Epithelial cell of esophagus (primary cell): Measurements from ENCODE around the gene CRADD.

Experiments used
- DNase-seq: peaks from one replicate; pipeline ENCODE4 v3.0.0; 2010; ENCODE audit warnings: low read depth
- H3K4me3 ChIP-seq: 2 replicates; pipeline ENCODE4 v1.5.1; 2011; ENCODE audit warnings: mild to moderate bottlenecking, low read length, control low read depth
- CTCF ChIP-seq: IDR thresholded peaks from 2 replicates; pipeline ENCODE4 v1.5.1; 2011; ENCODE audit warnings: low read depth, mild to moderate bottlenecking, low read length, control low read depth, inconsistent platforms; ENCODE audit not compliant: insufficient read depth; ENCODE audit errors: missing control alignments

CRADD gene

GRCh38 chr12:93704625-93705024, 27.4 kb downstream of the CRADD start:
- no peak overlapping the region for H3K4me3 ChIP-seq
- no peak for TF ChIP-seq CTCF
- DNase-seq, result no peak

- no peak for DNase-seq
- TF ChIP-seq CTCF, result no peak
- no peak overlapping the region for H3K4me3 ChIP-seq
These were observed 28.1 kb downstream of the CRADD start for GRCh38 chr12:93705237-93705636.

DNA sequence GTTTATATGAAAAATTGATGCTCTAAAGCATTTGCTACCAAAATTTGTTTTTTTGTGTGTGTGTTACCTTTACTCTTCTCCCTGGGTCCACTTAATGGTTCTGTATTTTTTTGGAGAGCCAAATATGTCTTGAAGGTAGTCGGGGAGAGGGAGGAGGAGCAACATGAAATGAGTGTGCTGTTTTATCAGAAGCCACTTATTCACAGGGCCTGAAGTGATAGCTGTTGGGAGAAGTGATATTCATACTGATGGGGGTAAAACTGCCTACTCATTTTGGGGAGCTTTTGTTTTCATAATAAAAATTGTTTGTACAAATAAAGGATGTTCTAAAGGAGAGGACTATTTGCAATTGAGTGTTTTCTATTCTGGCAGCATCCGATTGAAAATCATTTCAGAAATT, 29.2 kb downstream of the CRADD start:
- no peak overlapping the region for H3K4me3 ChIP-seq
- no peak for DNase-seq
- TF ChIP-seq CTCF, result no peak

GRCh38 chr12:93706824-93707223, 29.6 kb downstream of the CRADD start:
- no peak overlapping the region for H3K4me3 ChIP-seq
- no peak for TF ChIP-seq CTCF
- DNase-seq, result no peak

DNA sequence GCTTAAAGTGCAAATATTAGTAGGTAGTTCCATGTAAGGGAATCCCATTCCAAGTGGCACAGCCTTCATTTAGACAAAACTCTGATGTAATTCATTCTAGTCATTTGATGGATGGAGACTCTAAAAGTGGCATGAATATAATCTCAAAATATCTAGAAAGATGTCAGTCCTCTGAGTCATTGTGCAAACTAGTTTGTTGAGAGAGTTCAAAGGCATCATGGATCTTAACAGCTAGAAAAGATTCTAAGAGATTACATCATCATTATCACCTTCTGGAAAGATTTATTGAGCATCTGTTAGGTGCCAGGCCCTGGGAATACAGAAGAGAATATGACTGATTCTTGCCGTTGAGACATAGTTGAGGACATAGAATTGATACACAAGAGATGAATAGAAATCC, 30.7 kb downstream of the CRADD start:
- TF ChIP-seq CTCF, result no peak
- H3K4me3 ChIP-seq, result no peak overlapping the region
- peak; percentile 75 for DNase-seq

DNA sequence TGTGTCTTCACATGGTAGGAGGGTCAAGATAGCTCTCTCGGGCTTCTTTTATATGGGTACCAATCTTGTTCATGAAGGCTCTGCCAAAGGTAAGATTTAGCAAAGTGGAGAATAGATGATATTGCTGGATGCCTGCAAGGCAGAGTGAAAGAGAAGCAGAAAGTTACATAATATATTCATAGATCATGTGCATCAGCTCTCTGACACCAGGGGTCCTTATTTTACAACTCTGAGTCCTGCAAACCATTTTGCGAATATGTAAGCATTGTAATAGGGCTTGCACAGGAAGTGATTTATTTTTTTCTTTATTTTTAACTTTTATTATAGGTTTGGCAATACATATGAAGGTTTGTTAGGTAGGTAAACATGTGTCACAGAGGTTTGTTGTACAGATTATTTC, 31.8 kb downstream of the CRADD start:
- no peak for DNase-seq
- H3K4me3 ChIP-seq, result no peak overlapping the region
- no peak for TF ChIP-seq CTCF

DNA sequence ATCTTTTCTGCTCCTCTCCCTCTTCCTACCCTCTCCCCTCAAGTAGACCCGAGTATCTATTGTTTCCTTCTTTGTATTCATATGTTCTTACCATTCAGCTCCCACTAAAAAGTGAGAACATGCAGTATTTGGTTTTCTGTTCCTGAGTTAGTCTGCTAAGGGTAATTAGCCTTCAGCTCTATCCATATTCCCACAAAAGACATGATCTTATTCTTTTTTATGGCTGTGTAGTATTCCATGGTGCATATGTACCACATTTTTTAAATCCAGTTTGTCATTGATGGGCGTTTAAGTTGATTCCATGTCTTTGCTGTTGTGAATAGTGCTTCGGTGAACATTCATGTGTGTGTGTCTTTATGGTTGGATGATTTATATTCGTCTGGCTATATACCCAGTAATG, 32.2 kb downstream of the CRADD start:
- DNase-seq, result no peak
- no peak for TF ChIP-seq CTCF
- no peak overlapping the region for H3K4me3 ChIP-seq
